Left lobe of liver (tissue), 2 donors: ENCODE measurements around the gene RNASEH1. TPM values are rescaled to one million over a fixed set of nuclear protein-coding genes. Genes with fewer than 3 reads are reported as not detected.

Experiments
- ATAC-seq: fragments of 200-7000 bp; cut with Tn5 transposase; one replicate; pipeline ENCODE4 v1.9.1; 2020; ENCODE audit warnings: mild to moderate bottlenecking, moderate library complexity
- DNase-seq: peaks from one replicate; pipeline ENCODE4 v3.0.0-alpha.2; 2020; ENCODE audit warnings: low spot score
- total RNA-seq: library from RNA; stranded (reverse); gene quantifications from one replicate; pipeline ENCODE4 v1.2.1, GENCODE V29; 2021
- donor health status: DM: no; HTN: no; CAD: no; lungs with moderate emphysema.
- donor health status: DM: no; HTN: yes; CAD: no.

RNASEH1 gene
- total RNA-seq, 1 donor from 2014 or later, result 9.5 TPM

DNA sequence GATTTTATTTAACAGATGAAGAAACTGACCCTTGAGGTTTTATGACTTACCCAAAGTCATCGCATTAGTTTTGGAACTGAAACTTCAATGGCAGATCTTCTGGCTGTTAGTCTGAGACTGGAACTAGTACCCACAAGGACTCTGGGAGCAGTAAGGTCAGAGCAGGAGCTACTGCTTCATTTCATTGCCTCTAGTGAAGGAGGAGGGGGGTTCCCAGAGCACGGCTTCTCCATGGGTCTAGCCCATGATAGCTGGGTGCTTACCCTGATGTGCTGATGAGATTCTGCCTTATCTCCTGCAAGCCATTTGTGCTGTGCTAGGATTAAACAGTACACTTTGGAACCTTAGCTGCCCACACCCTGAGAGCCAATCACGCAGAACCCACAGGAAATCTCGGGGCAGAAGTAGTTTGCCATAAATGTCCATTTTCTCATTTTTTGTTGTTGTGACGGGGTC lies 5.4 kb upstream of the RNASEH1 start:
- ATAC-seq (no peak), DNase-seq (no peak)

DNA sequence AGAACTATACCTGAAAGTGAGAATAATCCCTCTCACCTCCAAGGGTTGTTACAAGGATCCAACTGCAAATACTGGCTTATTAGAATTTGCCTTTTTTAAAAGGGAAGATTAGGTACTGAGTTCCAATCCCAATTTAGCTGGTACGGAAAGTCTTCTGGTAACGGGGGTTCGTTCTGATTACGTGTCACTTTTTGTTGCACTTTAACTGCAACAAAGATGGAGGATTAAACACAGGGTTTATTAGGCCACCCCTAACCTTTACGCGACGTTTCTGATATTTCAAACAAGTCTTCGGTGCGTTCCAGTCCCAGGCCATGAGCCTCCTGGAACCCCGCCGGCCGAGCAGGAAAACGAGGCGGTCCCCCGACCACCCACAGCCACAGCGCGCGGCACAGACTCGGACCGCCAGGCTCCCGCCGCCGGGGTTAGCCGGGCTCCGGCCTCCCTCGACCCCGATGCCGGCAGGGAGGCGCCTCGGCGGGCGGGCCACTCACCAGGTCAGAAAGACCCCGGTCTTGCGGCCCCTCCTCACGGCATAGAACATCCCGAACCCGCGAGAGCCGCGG lies 411 bp downstream of the RNASEH1 start:
- DNase-seq, result no peak

GRCh38 chr2:3553946-3554345 lies 4.2 kb downstream of the RNASEH1 start:
- no peak for ATAC-seq

More for the DNA sequence above, 411 bp downstream of the RNASEH1 start:
- peak; percentile 23 for ATAC-seq

GRCh38 chr2:3547915-3548314 lies 10.2 kb downstream of the RNASEH1 start:
- DNase-seq, result no peak
- no peak for ATAC-seq

More at GRCh38 chr2:3553946-3554345, 4.2 kb downstream of the RNASEH1 start:
- DNase-seq, result no peak

GRCh38 chr2:3545788-3546478 lies 12.2 kb downstream of the RNASEH1 start:
- DNase-seq (no peak), ATAC-seq (no peak)

DNA sequence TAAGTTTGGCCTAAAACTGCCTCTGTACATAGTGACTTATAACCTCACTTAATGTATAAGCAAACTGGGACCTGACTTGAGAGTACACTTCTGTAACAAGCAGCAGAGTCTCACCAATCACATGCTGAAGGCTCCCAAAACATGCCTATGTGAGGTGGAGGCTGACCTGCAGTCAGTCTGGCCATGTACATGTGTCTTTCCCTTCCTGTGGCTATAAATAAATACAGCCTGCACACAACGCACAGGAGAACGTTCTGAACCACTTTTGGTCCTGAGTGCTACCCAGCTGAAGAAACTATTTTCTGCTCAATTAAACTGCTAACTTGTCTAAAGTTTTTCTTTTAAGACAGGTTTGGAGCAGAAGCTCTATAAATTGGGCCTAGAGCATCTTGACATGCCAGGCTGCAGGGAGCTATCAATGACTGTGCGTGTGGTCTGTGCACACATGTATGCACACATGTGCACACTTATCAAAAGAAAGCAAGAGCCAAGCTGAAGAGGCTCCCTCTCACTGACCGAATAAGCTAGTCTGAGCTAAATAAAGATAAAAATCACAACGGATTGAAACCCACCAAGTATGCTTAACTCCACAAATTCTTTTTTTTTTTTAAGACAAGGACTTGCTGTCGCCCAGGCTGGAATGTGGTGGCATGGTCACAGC lies 15.0 kb downstream of the RNASEH1 start:
- no peak for DNase-seq
- no peak for ATAC-seq

GRCh38 chr2:3542107-3542506 lies 16.0 kb downstream of the RNASEH1 start:
- ATAC-seq (no peak), DNase-seq (no peak)

DNA sequence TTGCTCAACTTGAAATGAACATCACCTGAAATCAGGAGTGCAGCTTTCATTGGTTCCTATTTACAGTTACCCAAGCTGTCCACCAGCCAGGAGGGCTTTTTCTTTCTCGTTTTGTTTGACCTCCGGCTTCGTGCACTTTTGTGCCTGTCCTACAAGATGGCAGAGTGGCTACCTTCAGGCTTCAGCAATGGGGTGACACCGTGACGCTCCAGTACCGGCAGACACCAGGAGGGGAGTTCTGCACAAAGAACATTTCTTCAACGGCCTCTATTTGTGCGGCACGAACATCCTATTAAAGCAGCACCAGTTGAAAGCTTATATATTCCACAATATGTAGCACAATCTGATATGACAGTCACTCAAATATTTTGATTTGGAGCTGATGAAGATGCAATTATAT lies 18.3 kb downstream of the RNASEH1 start:
- DNase-seq, result no peak
- ATAC-seq, result no peak

GRCh38 chr2:3536682-3537632 lies 21.2 kb downstream of the RNASEH1 start:
- ATAC-seq (peak; percentile 75), DNase-seq (peak; percentile 80)

- DNase-seq (peak; percentile 68), ATAC-seq (peak; percentile 70)
These were observed 22.1 kb downstream of the RNASEH1 start for GRCh38 chr2:3535794-3536681.

DNA sequence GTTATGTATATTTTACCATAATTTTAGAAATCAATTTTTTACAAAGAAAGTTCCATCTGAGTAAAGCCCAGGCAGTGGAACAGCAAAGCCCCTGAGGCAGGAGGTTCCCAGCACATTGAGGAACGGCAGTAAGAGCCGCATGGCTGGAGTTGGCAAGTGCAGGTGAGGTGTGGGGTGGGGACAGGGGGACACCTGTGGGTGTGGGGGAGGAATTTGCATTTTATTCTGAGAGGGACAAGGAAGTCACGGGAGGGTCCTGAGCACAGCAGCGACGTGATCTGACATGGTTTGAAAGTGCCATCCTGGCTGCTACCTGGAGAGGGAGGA lies 22.7 kb downstream of the RNASEH1 start:
- no peak for ATAC-seq
- no peak for DNase-seq

GRCh38 chr2:3534251-3534814 lies 23.8 kb downstream of the RNASEH1 start:
- no peak for DNase-seq
- ATAC-seq, result no peak

- ATAC-seq (no peak), DNase-seq (no peak)
These were observed 24.3 kb downstream of the RNASEH1 start for GRCh38 chr2:3533836-3534235.

DNA sequence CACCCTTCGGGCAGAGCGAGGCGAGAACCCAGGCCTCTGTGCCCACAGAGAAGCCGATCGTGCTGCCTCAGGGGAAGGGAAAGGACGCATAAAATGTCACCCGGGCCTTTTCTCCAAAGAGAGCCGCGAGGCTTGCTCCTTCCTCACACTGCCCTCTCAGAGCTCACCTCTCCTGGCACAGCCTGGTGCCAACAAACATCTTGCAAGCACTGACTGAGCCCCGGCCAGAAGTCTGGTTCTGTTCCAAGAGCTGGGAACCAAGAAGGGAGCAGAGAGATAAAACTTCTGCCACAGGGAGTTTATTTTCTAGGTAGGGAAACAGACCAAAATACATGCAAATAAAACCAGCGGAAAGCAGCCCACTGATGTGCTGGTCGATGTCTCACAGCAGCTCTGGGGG lies 25.2 kb downstream of the RNASEH1 start:
- DNase-seq, result no peak

GRCh38 chr2:3529316-3530025 lies 28.7 kb downstream of the RNASEH1 start:
- no peak for ATAC-seq
- DNase-seq, result peak; percentile 14

More for the DNA sequence above, 25.2 kb downstream of the RNASEH1 start:
- ATAC-seq, result no peak

DNA sequence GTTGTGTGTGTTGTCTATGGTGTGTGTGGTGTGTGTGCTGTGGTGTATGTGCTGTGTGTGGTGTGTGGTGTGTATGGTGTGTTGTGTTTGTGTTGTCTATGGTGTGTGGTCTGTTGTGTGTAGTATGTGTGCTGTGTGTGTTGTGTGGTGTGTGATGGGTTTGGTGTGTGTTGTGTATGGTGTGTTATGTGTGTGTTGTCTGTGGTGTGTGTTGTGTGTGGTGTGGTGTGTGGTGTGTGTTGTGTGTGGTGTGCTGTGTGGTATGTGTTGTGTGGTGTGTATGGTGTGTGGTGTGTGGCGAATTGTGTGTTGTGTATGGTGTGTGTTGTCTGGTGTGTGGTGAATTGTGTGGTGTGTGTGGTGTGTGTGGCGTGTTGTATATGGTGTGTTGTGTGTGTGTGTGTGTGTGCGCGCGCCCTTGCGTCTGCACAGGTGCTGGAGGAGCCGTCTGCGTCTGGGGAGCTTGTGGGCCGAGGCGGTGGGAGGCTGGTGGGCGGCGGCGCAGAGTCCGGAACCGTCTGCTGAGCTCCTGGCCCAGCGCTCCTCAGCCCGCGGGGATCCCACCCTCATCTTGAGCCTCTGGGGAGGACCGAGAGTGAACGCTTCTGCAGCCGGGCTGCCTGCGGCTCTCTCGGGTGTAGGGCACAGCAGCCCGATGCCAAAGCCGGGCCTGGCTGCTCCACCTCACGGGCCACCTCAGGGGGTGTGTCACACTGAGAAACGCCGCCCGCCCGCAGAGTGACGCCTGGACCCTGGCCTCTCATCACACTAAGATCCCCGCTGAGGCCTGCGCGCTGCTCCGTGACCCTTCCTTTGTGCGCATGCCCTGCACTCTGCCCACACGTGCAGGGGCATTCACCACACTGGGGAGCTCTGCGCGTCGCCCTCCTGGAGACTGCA lies 30.0 kb downstream of the RNASEH1 start:
- DNase-seq, result no peak
- ATAC-seq, result no peak

GRCh38 chr2:3526871-3527270 lies 31.3 kb downstream of the RNASEH1 start:
- ATAC-seq, result no peak
- no peak for DNase-seq

DNA sequence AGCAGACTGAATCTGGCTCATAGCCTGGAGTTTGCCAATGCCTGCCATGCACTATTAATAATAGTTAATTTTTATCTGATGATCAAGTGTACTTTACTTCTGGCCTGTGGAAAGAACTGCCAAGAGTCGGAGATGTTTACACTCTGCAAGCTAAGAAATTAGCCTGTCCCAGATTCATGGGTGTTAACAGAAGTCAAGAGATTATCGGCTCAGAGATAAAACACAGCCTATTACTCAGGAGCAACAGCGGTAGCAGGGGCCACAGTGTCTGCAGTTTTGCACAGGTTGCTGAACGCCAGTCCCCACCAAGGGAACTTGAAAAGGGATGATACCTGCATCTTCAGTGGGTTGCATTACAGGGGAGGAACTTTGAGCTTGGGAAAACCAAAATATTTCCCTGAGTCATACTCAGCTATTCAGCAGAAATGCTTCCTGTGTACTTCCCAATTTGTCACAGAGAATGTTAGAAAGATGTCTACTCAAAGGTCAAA lies 34.5 kb downstream of the RNASEH1 start:
- DNase-seq (peak; percentile 43), ATAC-seq (peak; percentile 0)
